GM12878 (cell line): ENCODE results near the gene THAP3. TPM values are rescaled to one million over a fixed set of nuclear protein-coding genes. Genes with fewer than 3 reads are reported as not detected.
A peak's percentile ranks its signal among the peaks of the same experiment; 100 is the strongest.

Experiments
- ATAC-seq: fragments of 200-7000 bp; cut with Tn5 transposase; 3 replicates; pipeline ENCODE4 v1.9.1; 2020; ENCODE audit warnings: mild to moderate bottlenecking, moderate library complexity
- BruUV-seq: library from RNA; stranded (reverse); fragments of 400-500 nt; replicated peaks from 2 replicates; lab custom pipeline; 2021; lab: Mats Ljungman, UMichigan
- CTCF ChIA-PET: fragments of 300-600 bp; sonication (Branson Sonifier 250); formaldehyde crosslinking; extraction: SDS; loops from one replicate; lab custom pipeline; 2021; ENCODE audit warnings: inconsistent platforms; lab: Yijun Ruan, JAX
- POLR2A ChIA-PET: fragments of 350-600 bp; formaldehyde crosslinking; extraction: SDS; loops from one replicate; lab custom pipeline; 2021; ENCODE audit warnings: inconsistent platforms; lab: Charles Lee
- RAD21 ChIA-PET: fragments of 300-600 bp; sonication (Branson Sonifier 250); formaldehyde crosslinking; loops from one replicate; lab custom pipeline; 2023; ENCODE audit warnings: antibody characterized with exemption; ENCODE audit not compliant: unreplicated experiment; lab: Charles Lee
- SMC1A ChIA-PET: fragments of 300-600 bp; sonication (Branson Sonifier 250); formaldehyde crosslinking; loops from one replicate; lab custom pipeline; 2023; ENCODE audit not compliant: unreplicated experiment, uncharacterized antibody; lab: Charles Lee
- DNase-seq: peaks from one replicate; pipeline ENCODE4 v3.0.0-alpha.2; 2011; ENCODE audit warnings: low read depth, low spot score
- FAIRE-seq: peaks from 3 replicates; lab custom pipeline; 2011; peaks lifted over from hg19 to GRCh38; lab: Jason Lieb, UNC
- H2AFZ ChIP-seq: 2 replicates; pipeline ENCODE4 v1.6.0; 2011; ENCODE audit warnings: low read depth, low read length, control low read depth; ENCODE audit not compliant: control insufficient read depth
- H3K27ac ChIP-seq: 2 replicates; pipeline ENCODE4 v1.5.1; 2011; ENCODE audit warnings: control low read depth; ENCODE audit not compliant: control insufficient read depth, insufficient read depth
- H3K27me3 ChIP-seq, 2 experiments: replicated peaks in 1 of 2; 2 replicates each; pipeline versions ENCODE4 v1.6.0 to v1.6.1; 2011; ENCODE audit warnings: low read length in 1 of 2; ENCODE audit not compliant: control insufficient read depth in 2 of 2, insufficient read depth in 2 of 2
- H3K36me3 ChIP-seq, 2 experiments: 2 replicates each; pipeline ENCODE4 v1.5.1; 2011; ENCODE audit warnings: low read length in 1 of 2; ENCODE audit not compliant: control insufficient read depth in 2 of 2, insufficient read depth in 2 of 2
- H3K4me1 ChIP-seq: 2 replicates; pipeline ENCODE4 v1.6.1; 2011; ENCODE audit warnings: mild to moderate bottlenecking, low read length, moderate library complexity, mixed read lengths; ENCODE audit not compliant: control insufficient read depth, insufficient read depth
- H3K4me2 ChIP-seq: 2 replicates; pipeline ENCODE4 v1.6.0; 2011; ENCODE audit warnings: control low read depth; ENCODE audit not compliant: control insufficient read depth, insufficient read depth
- H3K4me3 ChIP-seq: fragments of 200-600 bp; sonication (generic); 2 replicates; pipeline ENCODE4 v1.5.1; 2016
- H3K79me2 ChIP-seq: 2 replicates; pipeline ENCODE4 v1.6.0; 2011; ENCODE audit warnings: low read length; ENCODE audit not compliant: control insufficient read depth, insufficient read depth
- H3K9ac ChIP-seq: 2 replicates; pipeline ENCODE4 v1.8.0; 2011; ENCODE audit warnings: low read length, control low read depth, mixed read lengths; ENCODE audit not compliant: control insufficient read depth, insufficient read depth
- H3K9me3 ChIP-seq: replicated peaks from 3 replicates; pipeline ENCODE4 v1.5.1; 2011; ENCODE audit warnings: mild to moderate bottlenecking, low read length; ENCODE audit not compliant: control insufficient read depth, insufficient read depth
- H4K20me1 ChIP-seq: 2 replicates; pipeline ENCODE4 v1.6.0; 2011; ENCODE audit not compliant: control insufficient read depth, insufficient read depth
- CBX5 ChIP-seq: sonication (generic); IDR thresholded peaks from 2 replicates; pipeline ENCODE4 v1.6.1; 2016; ENCODE audit warnings: low read depth, moderate library complexity, mild to moderate bottlenecking, inconsistent platforms
- CEBPB ChIP-seq, 2 experiments: fragments of 150-350 bp in 1 of 2; IDR thresholded peaks; 2 replicates each; pipeline ENCODE4 v1.6.1; 2012 to 2014; ENCODE audit warnings: low read depth in 2 of 2, low read length in 2 of 2, borderline replicate concordance in 1 of 2, inconsistent platforms in 1 of 2
- CREM ChIP-seq: IDR thresholded peaks from 2 replicates; pipeline ENCODE4 v1.6.1; 2014; ENCODE audit warnings: antibody characterized with exemption, low read depth
- EED ChIP-seq: sonication (generic); IDR thresholded peaks from 2 replicates; pipeline ENCODE4 v1.6.1; 2016; ENCODE audit warnings: antibody characterized with exemption, low read depth
- FOXK2 ChIP-seq: fragments of 450-650 bp; IDR thresholded peaks from 2 replicates; pipeline ENCODE4 v1.6.1; 2017; ENCODE audit warnings: mild to moderate bottlenecking, moderate library complexity
- HCFC1 ChIP-seq: fragments of 150-350 bp; IDR thresholded peaks from 2 replicates; pipeline ENCODE4 v1.6.1; 2014; ENCODE audit warnings: low read length
- IKZF1 ChIP-seq: fragments of 450-650 bp; conservative IDR thresholded peaks from 2 replicates; pipeline ENCODE4 v1.6.1; 2017; ENCODE audit warnings: antibody characterized with exemption, mild to moderate bottlenecking
- MXI1 ChIP-seq: fragments of 150-350 bp; IDR thresholded peaks from 2 replicates; pipeline ENCODE4 v1.6.1; 2011; ENCODE audit warnings: low read depth, mild to moderate bottlenecking, inconsistent platforms, low read length, improper control_type of control experiment
- NR2C1 ChIP-seq: fragments of 450-650 bp; IDR thresholded peaks from 2 replicates; pipeline ENCODE4 v1.6.1; 2017; ENCODE audit warnings: antibody characterized with exemption, mild to moderate bottlenecking, moderate library complexity
- PML ChIP-seq: IDR thresholded peaks from 2 replicates; pipeline ENCODE4 v1.6.1; 2012; ENCODE audit warnings: low read length, inconsistent platforms
- POLR2AphosphoS5 ChIP-seq: IDR thresholded peaks from 2 replicates; pipeline ENCODE4 v1.6.1; 2011; ENCODE audit warnings: mild to moderate bottlenecking, low read length, inconsistent platforms
- RELA ChIP-seq: fragments of 450-650 bp; IDR thresholded peaks from 2 replicates; pipeline ENCODE4 v1.8.0; 2014; ENCODE audit warnings: borderline replicate concordance; ENCODE audit not compliant: partially characterized antibody
- RFX5 ChIP-seq: IDR thresholded peaks from 2 replicates; pipeline ENCODE4 v1.6.1; 2011; ENCODE audit warnings: low read depth, low read length, improper control_type of control experiment
- SIN3A ChIP-seq: IDR thresholded peaks from 2 replicates; pipeline ENCODE4 v1.6.1; 2012; ENCODE audit warnings: low read depth, low read length, improper control_type of control experiment
- SPI1 ChIP-seq: IDR thresholded peaks from 2 replicates; pipeline ENCODE4 v1.6.1; 2011; ENCODE audit warnings: low read depth, mild to moderate bottlenecking, low read length, moderate library complexity, borderline replicate concordance; ENCODE audit not compliant: insufficient read depth
- WGBS: methylation state at CpG from one replicate; pipeline ENCODE4 v1.1.6; 2016; ENCODE audit warnings: low lambda C conversion rate; ENCODE audit not compliant: insufficient replicate concordance, insufficient coverage; ENCODE audit errors: missing lambda C conversion rate; 5-methylcytosine and 5-hydroxymethylcytosine counted together
- in situ Hi-C: fragments of 300-500 bp; cut with MboI; formaldehyde crosslinking; loops from 9 replicates; pipeline ENCODE4 v1.14.3; 2018; ENCODE audit warnings: mixed read lengths
- intact Hi-C: fragments of 100-400 bp; cut with micrococcal nuclease; formaldehyde crosslinking; loops from one replicate; pipeline ENCODE4 v1.14.2; 2022; ENCODE audit not compliant: unreplicated experiment
- polyA plus RNA-seq, 11 experiments: library from polyadenylated mRNA; depleted of rRNA in 4 of 11; unstranded in 6 of 11; stranded (reverse) in 5 of 11; fragments of >200 nt; fragmentation: Nextera tagmentation in 4 of 11; fragmentation: Illumina TruSeq in 1 of 11; extraction: Ambion mirVana in 4 of 11; extraction: Trizol in 1 of 11; gene quantifications; 1 replicate in 1 of 11; 2 replicates in 10 of 11; pipeline versions ENCODE4 v1.2.1 to v1.2.3, GENCODE V29; 2011 to 2016; ENCODE audit warnings: inconsistent platforms in 2 of 11, missing spikeins in 2 of 11, low read depth in 1 of 11
- total RNA-seq, 4 experiments: library from RNA; depleted of rRNA in 3 of 4; stranded (reverse); fragments of >200 nt in 3 of 4; fragmentation: Illumina TruSeq in 1 of 4; extraction: Trizol in 1 of 4; gene quantifications; 2 replicates each; pipeline versions ENCODE4 v1.2.1 to v1.2.3, GENCODE V29; 2013 to 2021
- TF ChIP-seq, protein P1 (sequence below): IDR thresholded peaks from 2 replicates; pipeline ENCODE4 v1.6.1; 2011; ENCODE audit warnings: borderline replicate concordance, low read depth, mild to moderate bottlenecking, moderate library complexity, mixed read lengths, low read length; ENCODE audit not compliant: insufficient read depth; ENCODE audit errors: extremely low read length
- TF ChIP-seq, protein P2 (sequence below): fragments of 450-650 bp; formaldehyde crosslinking; IDR thresholded peaks from 2 replicates; pipeline ENCODE4 v1.4.0; 2022; ENCODE audit warnings: mild to moderate bottlenecking, moderate library complexity

The THAP3 gene
- total and polyA plus RNA-seq, 10 of the 15 experiments (the other 5 are each of a cell fraction or from before 2014, with no cell fraction given), result 1.5 to 19.5 (median 11.9) TPM

DNA sequence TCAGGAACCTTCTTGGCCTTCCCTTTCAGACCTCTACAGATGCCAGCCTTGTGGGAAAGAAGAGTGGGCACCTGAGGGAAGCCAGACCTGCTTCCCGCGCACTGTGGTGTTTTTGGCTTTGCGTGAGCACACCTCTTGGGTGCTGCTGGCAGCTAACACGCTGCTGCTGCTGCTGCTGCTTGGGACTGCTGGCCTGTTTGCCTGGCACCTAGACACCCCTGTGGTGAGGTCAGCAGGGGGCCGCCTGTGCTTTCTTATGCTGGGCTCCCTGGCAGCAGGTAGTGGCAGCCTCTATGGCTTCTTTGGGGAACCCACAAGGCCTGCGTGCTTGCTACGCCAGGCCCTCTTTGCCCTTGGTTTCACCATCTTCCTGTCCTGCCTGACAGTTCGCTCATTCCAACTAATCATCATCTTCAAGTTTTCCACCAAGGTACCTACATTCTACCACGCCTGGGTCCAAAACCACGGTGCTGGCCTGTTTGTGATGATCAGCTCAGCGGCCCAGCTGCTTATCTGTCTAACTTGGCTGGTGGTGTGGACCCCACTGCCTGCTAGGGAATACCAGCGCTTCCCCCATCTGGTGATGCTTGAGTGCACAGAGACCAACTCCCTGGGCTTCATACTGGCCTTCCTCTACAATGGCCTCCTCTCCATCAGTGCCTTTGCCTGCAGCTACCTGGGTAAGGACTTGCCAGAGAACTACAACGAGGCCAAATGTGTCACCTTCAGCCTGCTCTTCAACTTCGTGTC lies 45.9 kb upstream of the THAP3 start (continued):
- TF ChIP-seq, protein P1, sequence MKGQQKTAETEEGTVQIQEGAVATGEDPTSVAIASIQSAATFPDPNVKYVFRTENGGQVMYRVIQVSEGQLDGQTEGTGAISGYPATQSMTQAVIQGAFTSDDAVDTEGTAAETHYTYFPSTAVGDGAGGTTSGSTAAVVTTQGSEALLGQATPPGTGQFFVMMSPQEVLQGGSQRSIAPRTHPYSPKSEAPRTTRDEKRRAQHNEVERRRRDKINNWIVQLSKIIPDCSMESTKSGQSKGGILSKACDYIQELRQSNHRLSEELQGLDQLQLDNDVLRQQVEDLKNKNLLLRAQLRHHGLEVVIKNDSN, result no peak
- no peak for TF ChIP-seq SIN3A
- TF ChIP-seq HCFC1, result no peak
- TF ChIP-seq CBX5, result no peak
- no peak for TF ChIP-seq RELA
- no peak for TF ChIP-seq SPI1
- TF ChIP-seq, all 136 proteins: peak for 0

DNA sequence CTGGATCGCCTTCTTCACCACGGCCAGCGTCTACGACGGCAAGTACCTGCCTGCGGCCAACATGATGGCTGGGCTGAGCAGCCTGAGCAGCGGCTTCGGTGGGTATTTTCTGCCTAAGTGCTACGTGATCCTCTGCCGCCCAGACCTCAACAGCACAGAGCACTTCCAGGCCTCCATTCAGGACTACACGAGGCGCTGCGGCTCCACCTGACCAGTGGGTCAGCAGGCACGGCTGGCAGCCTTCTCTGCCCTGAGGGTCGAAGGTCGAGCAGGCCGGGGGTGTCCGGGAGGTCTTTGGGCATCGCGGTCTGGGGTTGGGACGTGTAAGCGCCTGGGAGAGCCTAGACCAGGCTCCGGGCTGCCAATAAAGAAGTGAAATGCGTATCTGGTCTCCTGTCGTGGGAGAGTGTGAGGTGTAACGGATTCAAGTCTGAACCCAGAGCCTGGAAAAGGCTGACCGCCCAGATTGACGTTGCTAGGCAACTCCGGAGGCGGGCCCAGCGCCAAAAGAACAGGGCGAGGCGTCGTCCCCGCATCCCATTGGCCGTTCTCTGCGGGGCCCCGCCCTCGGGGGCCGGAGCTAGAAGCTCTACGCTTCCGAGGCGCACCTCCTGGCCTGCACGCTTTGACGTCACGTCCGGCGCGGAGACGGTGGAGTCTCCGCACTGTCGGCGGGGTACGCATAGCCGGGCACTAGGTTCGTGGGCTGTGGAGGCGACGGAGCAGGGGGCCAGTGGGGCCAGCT lies 45.1 kb upstream of the THAP3 start, which contains the start of gene ZBTB48:
Gene ZBTB48, plus strand, starts transcription at position 621 of the 745 bp plus-strand sequence. CDS start 616 bp downstream, outside the sequence.
- intact Hi-C loops, result no loop called here
- ATAC-seq (peak; percentile 97), DNase-seq (peak; percentile 74), FAIRE-seq (peak; percentile 98)
- Histone ChIP-seq H3K4me3 (peak within 1 kb of the TSS; percentile 89), H3K4me2 (peak within 1 kb of the TSS; percentile 75), H3K4me1 (peaks cover 13% of the 10 kb centered on the region), H4K20me1 (no peaks in the 10 kb centered on the region), H3K9me3 (no peaks in the 10 kb centered on the region), H3K9ac (peak within 1 kb of the TSS; percentile 85), H3K36me3 (no peaks in the 10 kb centered on the region), H3K79me2 (peaks cover 21% of the 10 kb centered on the region), H3K27ac (peak within 1 kb of the TSS; percentile 68), H2AFZ (peak within 1 kb of the TSS; percentile 80), H3K27me3 (no peaks in the 10 kb centered on the region)
- CTCF ChIA-PET, result interaction anchor here (0.6 to 4.4 kb wide), 6 partner anchors 20 to 182 kb away, joined by 3 to 29 read pairs (median 5); partner anchors contain the start of genes NOL9 and TAS1R1
- POLR2A ChIA-PET, result interaction anchor here (0.6 to 3.9 kb wide), 8 partner anchors 20 to 230 kb away, joined by 3 to 22 read pairs (median 4); partner anchors contain the start of genes KLHL21 and NOL9
- WGBS, result 16% methylated on average over 56 of the region's 58 CpGs
- RAD21 ChIA-PET, result interaction anchor here (0.6 to 4.7 kb wide), 6 partner anchors 22 to 338 kb away, joined by 3 to 38 read pairs (median 4); partner anchors contain the start of genes KLHL21, NOL9 and TAS1R1
- SMC1A ChIA-PET, result interaction anchor here (1.0 to 2.0 kb wide), 6 partner anchors 10 to 89 kb away, joined by 3 to 7 read pairs (median 4); no protein-coding TSS in a partner anchor
- no TSS peak for BruUV-seq
- in situ Hi-C loops, result no loop called here
- TF ChIP-seq PML (no peak), MXI1 (peak; percentile 61), CEBPB (IDR thresholded peaks at IDR 0.05; ENCODE audit: borderline replicate concordance in 1 of 2, low read depth in 2 of 2, low read length in 2 of 2) (no peak), EED (no peak), POLR2AphosphoS5 (peak; percentile 93), NR2C1 (peak; percentile 78), HCFC1 (peak; percentile 43; the same call in 1 of the 2 replicates), RFX5 (peak; percentile 59; the same call in 1 of the 2 replicates), CREM (peak; percentile 96), IKZF1 (no peak), FOXK2 (no peak)
- TF ChIP-seq, protein P2, sequence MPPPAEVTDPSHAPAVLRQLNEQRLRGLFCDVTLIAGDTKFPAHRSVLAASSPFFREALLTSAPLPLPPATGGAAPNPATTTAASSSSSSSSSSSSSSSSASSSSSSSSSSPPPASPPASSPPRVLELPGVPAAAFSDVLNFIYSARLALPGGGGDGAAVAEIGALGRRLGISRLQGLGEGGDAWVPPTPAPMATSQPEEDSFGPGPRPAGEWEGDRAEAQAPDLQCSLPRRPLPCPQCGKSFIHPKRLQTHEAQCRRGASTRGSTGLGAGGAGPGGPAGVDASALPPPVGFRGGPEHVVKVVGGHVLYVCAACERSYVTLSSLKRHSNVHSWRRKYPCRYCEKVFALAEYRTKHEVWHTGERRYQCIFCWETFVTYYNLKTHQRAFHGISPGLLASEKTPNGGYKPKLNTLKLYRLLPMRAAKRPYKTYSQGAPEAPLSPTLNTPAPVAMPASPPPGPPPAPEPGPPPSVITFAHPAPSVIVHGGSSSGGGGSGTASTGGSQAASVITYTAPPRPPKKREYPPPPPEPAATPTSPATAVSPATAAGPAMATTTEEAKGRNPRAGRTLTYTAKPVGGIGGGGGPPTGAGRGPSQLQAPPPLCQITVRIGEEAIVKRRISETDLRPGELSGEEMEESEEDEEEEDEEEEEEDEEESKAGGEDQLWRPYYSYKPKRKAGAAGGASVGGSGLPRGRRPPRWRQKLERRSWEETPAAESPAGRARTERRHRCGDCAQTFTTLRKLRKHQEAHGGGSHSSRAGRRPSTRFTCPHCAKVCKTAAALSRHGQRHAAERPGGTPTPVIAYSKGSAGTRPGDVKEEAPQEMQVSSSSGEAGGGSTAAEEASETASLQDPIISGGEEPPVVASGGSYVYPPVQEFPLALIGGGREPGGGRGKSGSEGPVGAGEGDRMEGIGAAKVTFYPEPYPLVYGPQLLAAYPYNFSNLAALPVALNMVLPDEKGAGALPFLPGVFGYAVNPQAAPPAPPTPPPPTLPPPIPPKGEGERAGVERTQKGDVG (CRISPR knock-in tag), result no peak
